Measurements from ENCODE around the gene LANCL1. TPM values are rescaled to one million over a fixed set of nuclear protein-coding genes. Genes with fewer than 3 reads are reported as not detected.

Gene LANCL1
- polyA plus RNA-seq, 1 of the 3 experiments (the other 2 are of a cell fraction), result 34.3 TPM

DNA sequence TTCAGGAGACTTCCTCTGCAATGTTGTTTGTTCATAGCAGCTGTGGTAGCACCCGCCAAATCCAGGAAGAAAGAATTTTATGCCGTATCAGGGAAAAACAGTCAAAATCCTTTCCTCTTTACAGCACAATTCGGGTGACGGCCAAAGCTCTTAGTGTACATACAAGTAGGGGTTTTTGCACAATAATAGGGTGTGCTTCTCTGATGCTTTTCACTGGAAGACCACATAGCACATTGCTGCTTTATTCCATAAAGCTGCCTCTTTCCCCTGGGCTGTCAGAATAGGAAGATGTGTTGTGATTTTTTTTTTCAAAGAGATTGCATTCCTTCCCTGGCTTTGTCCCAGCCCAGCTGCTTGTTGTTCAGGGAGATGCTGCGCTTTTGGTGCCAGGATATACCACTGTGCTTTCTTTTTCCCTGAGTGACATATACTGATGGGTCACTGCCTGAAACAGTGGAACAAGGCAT, 27.2 kb upstream of the LANCL1 start:
- ChIA-PET CTCF (interaction anchor here (0.6 to 3.2 kb wide), 45 partner anchors 8 to 1171 kb away, joined by 3 to 22 read pairs (median 5); partner anchors contain the start of genes CPS1 and LANCL1), POLR2A (no interaction called here)
- Histone ChIP-seq H3K9me3 (no peaks in the 10 kb centered on the region), H3K79me2 (ENCODE audit: insufficient read depth) (no peaks in the 10 kb centered on the region), H3K4me3 (ENCODE audit: low read depth in 2 of 2, low read length in 1 of 2) (no peak overlapping the region), H3K36me3 (replicated peaks in 1 of 2; ENCODE audit: control insufficient read depth in 1 of 2, insufficient read depth in 2 of 2, low read length in 1 of 2) (no peaks in the 10 kb centered on the region), H4K20me1 (ENCODE audit: insufficient read depth) (no peaks in the 10 kb centered on the region), H3K9me2 (no peaks in the 10 kb centered on the region), H3K4me2 (no peak overlapping the region), H2AFZ (ENCODE audit: low read depth) (no peak overlapping the region), H3F3A (replicated peaks; ENCODE audit: insufficient read depth) (no peaks in the 10 kb centered on the region), H3K27me3 (ENCODE audit: insufficient read depth) (no peaks in the 10 kb centered on the region), H3K4me1 (ENCODE audit: control insufficient read depth in 1 of 2, insufficient read depth in 2 of 2, low read depth in 1 of 2, low read length in 1 of 2) (no peaks in the 10 kb centered on the region), H3K27ac (ENCODE audit: low read depth in 2 of 2, low read length in 1 of 2) (no peak overlapping the region), H3K9ac (no peak overlapping the region)
- TF ChIP-seq, protein P1, sequence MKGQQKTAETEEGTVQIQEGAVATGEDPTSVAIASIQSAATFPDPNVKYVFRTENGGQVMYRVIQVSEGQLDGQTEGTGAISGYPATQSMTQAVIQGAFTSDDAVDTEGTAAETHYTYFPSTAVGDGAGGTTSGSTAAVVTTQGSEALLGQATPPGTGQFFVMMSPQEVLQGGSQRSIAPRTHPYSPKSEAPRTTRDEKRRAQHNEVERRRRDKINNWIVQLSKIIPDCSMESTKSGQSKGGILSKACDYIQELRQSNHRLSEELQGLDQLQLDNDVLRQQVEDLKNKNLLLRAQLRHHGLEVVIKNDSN (IDR thresholded peaks at IDR 0.05; ENCODE audit: borderline replicate concordance, low read depth), result no peak
- no peak for TF ChIP-seq GATA2 (CRISPR knock-in tag; IDR thresholded peaks at IDR 0.05)
- TF ChIP-seq FOXJ3 (CRISPR knock-in tag; IDR thresholded peaks at IDR 0.05), result no peak
- DNase-seq, result no peak
- WGBS (ENCODE audit: low lambda C conversion rate), result 80% methylated on average over 5 of the region's 5 CpGs

DNA sequence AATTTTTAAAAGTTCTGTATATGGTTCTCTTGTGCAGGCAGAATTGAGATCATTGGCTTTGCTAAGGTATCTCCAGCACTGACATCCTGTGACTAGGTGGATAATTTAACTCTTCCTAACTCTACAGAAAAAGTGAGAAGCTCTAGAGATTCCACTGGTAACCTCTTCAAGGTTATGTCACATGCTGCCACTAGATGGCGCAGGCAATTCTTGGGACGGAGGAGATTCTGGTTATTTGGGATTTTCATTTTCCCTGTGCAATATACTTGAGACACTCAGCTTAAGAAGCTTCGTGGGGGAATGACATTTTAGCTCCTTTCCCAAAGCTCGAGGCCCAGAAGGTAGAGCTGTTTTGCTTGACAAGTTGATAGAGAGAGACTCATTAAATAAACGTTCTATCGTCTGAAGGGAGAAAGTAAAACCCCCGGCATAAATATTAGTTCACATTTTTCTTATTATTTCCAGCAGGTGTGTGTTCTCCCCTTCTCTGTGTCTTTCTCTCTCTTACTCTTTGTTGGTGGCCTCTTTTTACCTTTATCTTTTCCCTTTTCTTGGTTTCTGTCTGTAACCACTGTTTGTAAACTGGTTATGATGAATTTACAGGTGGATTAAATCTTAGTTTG, 26.6 kb upstream of the LANCL1 start:
- no peaks in the 10 kb centered on the region for H4K20me1 ChIP-seq (ENCODE audit: insufficient read depth)
- H3K4me2 ChIP-seq, result no peak overlapping the region
- no peak overlapping the region for H2AFZ ChIP-seq (ENCODE audit: low read depth)
- H3K36me3 ChIP-seq (replicated peaks in 1 of 2; ENCODE audit: control insufficient read depth in 1 of 2, insufficient read depth in 2 of 2, low read length in 1 of 2), result no peaks in the 10 kb centered on the region
- no peaks in the 10 kb centered on the region for H3K27me3 ChIP-seq (ENCODE audit: insufficient read depth)
- TF ChIP-seq, protein P2, sequence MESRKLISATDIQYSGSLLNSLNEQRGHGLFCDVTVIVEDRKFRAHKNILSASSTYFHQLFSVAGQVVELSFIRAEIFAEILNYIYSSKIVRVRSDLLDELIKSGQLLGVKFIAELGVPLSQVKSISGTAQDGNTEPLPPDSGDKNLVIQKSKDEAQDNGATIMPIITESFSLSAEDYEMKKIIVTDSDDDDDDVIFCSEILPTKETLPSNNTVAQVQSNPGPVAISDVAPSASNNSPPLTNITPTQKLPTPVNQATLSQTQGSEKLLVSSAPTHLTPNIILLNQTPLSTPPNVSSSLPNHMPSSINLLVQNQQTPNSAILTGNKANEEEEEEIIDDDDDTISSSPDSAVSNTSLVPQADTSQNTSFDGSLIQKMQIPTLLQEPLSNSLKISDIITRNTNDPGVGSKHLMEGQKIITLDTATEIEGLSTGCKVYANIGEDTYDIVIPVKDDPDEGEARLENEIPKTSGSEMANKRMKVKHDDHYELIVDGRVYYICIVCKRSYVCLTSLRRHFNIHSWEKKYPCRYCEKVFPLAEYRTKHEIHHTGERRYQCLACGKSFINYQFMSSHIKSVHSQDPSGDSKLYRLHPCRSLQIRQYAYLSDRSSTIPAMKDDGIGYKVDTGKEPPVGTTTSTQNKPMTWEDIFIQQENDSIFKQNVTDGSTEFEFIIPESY (IDR thresholded peaks at IDR 0.05; ENCODE audit: borderline replicate concordance, low read depth), result no peak
- peak; percentile 51; the same call in 1 of the 2 replicates for TF ChIP-seq SMC3 (IDR thresholded peaks at IDR 0.05; ENCODE audit: low read depth, low read length)
- peak; percentile 90 for TF ChIP-seq CTCF (IDR thresholded peaks at IDR 0.05)
- peak; percentile 76 for TF ChIP-seq RAD21 (IDR thresholded peaks at IDR 0.05; ENCODE audit: low read length)
- H3K27ac ChIP-seq (ENCODE audit: low read depth in 2 of 2, low read length in 1 of 2), result no peak overlapping the region
- ChIA-PET POLR2A (no interaction called here), CTCF (interaction anchor here (0.5 to 3.2 kb wide), 55 partner anchors 8 to 1172 kb away, joined by 3 to 22 read pairs (median 4); partner anchors contain the start of genes CPS1 and LANCL1)
- H3K79me2 ChIP-seq (ENCODE audit: insufficient read depth), result no peaks in the 10 kb centered on the region
- H3K9ac ChIP-seq, result no peak overlapping the region
- no peaks in the 10 kb centered on the region for H3K9me3 ChIP-seq
- WGBS (ENCODE audit: low lambda C conversion rate), result 36% methylated on average over 7 of the region's 7 CpGs
- H3K9me2 ChIP-seq, result no peaks in the 10 kb centered on the region
- DNase-seq, result peak; percentile 53
- no peaks in the 10 kb centered on the region for H3K4me1 ChIP-seq (ENCODE audit: control insufficient read depth in 1 of 2, insufficient read depth in 2 of 2, low read depth in 1 of 2, low read length in 1 of 2)
- peak overlapping the region; percentile 14 to 21; a peak in 2 of 4 replicates for H3K4me3 ChIP-seq (ENCODE audit: low read depth in 2 of 2, low read length in 1 of 2)
- no peaks in the 10 kb centered on the region for H3F3A ChIP-seq (replicated peaks; ENCODE audit: insufficient read depth)

All from SK-N-SH (cell line).